HG02678 (cell line): ENCODE data around the gene GEMIN2.
"Not testable (repeated sequence)": the region's sequence is repeated elsewhere in the genome, so short reads cannot be mapped to it uniquely, and the experiment has no call there.

Experiments used
- ATAC-seq: cut with Tn5 transposase; IDR thresholded peaks from one replicate; pipeline ENCODE4 v1.9.1; 2021; ENCODE audit warnings: mild to moderate bottlenecking, moderate library complexity; ENCODE audit not compliant: unreplicated experiment

Gene GEMIN2

GRCh38 chr14:39114073-39114838, at the start of gene GEMIN2:
Gene GEMIN2, plus strand, starts transcription at chr14:39114323. Its CDS starts 16 bp downstream, at chr14:39114339.
- peak; percentile 93 for ATAC-seq

- not testable (repeated sequence) for ATAC-seq
Measured at GRCh38 chr14:39069169-39069805, 44.8 kb upstream of the GEMIN2 start.

GRCh38 chr14:39069923-39070322, 44.2 kb upstream of the GEMIN2 start:
- no peak for ATAC-seq

GRCh38 chr14:39071096-39071495, 43.0 kb upstream of the GEMIN2 start:
- ATAC-seq, result no peak

- ATAC-seq, result no peak
Measured at GRCh38 chr14:39080886-39081285, 33.2 kb upstream of the GEMIN2 start.

GRCh38 chr14:39083127-39083526, 31.0 kb upstream of the GEMIN2 start:
- no peak for ATAC-seq

GRCh38 chr14:39085933-39086332, 28.2 kb upstream of the GEMIN2 start:
- ATAC-seq, result no peak

GRCh38 chr14:39087493-39087892, 26.6 kb upstream of the GEMIN2 start:
- ATAC-seq, result no peak

- no peak for ATAC-seq
Measured at GRCh38 chr14:39090548-39091111, 23.5 kb upstream of the GEMIN2 start.

- no peak for ATAC-seq
Measured at GRCh38 chr14:39091716-39092115, 22.4 kb upstream of the GEMIN2 start.

GRCh38 chr14:39094515-39094914, 19.6 kb upstream of the GEMIN2 start:
- ATAC-seq, result no peak

GRCh38 chr14:39097159-39097558, 17.0 kb upstream of the GEMIN2 start:
- no peak for ATAC-seq

GRCh38 chr14:39099215-39099614, 14.9 kb upstream of the GEMIN2 start:
- ATAC-seq, result not testable (repeated sequence)

- ATAC-seq, result no peak
Measured at GRCh38 chr14:39099748-39100147, 14.4 kb upstream of the GEMIN2 start.

GRCh38 chr14:39102265-39102968, 11.7 kb upstream of the GEMIN2 start:
- peak; percentile 10 for ATAC-seq

GRCh38 chr14:39102969-39103957, 10.9 kb upstream of the GEMIN2 start, which contains the start of gene SEC23A:
Gene SEC23A, minus strand, starts transcription at chr14:39103235. Its CDS starts 7,117 bp downstream, at chr14:39096118.
- peak; percentile 93 for ATAC-seq

- not testable (repeated sequence) for ATAC-seq
Measured at GRCh38 chr14:39104078-39104801, 9.9 kb upstream of the GEMIN2 start.

GRCh38 chr14:39107591-39107996, 6.5 kb upstream of the GEMIN2 start:
- no peak for ATAC-seq

GRCh38 chr14:39108791-39109190, 5.3 kb upstream of the GEMIN2 start:
- ATAC-seq, result no peak
